EL (cell line): Measurements from ENCODE around the gene KCNJ5.

ENCODE experiments used
- DNase-seq: peaks from one replicate; pipeline ENCODE4 v3.0.0-alpha.2; 2016

Gene KCNJ5

DNA sequence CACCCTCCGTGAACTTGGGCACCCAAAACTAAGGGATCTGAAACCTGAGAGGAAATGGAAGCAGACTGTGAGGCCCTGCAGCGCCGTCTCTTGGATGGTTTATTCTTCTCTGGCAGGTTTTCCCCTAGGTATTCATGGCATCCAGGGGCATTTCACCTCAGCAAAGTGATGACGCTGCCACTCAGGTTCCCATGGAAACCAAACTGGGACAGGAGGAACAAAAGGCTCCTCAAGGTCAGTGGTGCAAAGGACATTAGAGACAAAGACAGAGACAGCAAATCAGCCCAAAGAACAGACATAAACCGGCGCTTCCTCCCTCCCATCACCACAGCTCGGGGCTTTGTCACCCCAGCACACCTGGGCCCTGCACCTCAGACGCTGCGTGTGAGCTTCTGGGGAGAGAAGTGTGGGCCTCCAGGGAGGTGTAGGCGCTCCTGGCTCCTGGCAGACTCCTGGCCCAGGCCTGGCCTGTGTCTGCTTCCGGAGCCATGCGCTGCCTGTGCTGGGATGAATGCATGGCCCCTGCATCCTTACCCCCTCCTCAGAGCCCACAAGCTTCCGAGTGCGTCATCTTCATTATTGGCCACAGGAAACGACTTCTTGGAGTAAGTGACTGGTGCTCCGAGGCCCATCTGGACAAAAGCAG is 45.6 kb downstream of the KCNJ5 start:
- DNase-seq = no peak

DNA sequence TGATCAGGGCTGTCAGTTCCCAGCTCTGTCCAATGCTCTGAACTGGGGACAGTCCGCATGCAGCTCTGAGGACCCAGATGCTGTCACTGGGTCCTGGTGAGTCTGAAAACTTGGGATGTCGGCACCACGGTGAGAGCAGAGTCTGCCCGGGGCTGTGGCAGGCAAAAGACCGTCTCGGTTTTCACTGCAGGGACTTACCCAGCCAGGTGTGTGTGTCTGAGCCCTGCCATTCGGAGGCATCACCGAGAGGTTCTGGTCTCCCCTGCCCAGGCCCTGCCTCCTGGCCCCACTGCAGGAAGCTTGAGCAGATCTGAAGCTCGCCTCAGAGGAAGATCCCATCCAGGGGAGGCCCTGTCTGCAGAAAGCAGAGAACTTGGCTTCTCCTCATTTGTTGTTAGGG is 46.3 kb downstream of the KCNJ5 start:
- DNase-seq = no peak

DNA sequence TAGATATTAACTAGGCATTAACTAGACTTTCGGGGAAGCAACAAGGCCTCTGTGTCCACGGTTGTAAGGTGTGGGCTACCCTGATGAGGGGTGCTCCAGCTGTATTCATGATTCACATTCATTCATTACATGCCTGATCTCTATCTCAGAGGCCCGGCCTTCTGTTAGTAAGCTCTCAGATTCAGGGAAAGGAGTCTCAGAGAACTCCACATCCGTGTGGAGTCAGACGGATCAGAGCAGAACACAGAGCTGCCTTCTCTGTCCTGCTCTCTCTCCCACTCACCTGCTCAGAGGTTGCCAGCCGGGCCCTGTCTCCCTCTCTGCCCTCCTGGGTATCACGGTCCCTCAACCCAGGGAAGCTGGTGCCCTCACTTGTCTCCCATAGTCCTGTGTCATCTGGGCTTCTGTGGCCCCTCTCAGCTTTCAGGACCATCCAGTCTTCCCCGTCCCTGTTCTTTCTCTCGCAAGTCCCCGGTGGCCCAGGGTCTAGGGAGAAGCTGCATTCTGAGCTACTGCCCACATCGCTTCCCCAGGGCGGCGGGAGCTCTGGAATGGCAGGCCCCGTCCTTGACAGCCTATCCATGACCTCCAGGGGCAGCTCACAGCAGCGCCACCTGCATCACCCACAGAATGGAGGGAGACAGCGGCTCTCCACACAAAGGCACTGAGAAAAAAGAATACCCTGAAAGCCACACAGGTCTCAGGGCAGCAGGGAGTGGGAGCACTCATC is 47.2 kb downstream of the KCNJ5 start:
- DNase-seq = no peak

DNA sequence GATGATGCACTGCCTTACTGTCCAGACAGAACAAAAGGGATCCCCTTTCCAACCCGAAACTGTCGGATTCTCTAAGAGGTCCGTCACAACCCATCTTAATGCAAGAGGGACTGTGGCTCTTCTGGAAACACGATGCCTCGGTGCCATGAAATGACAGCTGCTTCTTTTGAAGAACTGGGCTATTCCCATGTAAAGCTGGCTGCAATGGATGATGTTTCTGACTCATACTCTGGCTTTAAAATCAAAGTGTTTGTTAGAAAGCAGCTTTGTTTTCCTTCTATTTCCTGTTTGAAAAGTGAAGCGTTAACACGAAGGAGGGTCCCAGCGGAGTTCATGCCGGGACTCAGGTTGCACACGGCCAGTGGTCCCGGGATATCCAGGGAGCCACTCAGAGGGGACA is 48.4 kb downstream of the KCNJ5 start:
- DNase-seq = no peak

DNA sequence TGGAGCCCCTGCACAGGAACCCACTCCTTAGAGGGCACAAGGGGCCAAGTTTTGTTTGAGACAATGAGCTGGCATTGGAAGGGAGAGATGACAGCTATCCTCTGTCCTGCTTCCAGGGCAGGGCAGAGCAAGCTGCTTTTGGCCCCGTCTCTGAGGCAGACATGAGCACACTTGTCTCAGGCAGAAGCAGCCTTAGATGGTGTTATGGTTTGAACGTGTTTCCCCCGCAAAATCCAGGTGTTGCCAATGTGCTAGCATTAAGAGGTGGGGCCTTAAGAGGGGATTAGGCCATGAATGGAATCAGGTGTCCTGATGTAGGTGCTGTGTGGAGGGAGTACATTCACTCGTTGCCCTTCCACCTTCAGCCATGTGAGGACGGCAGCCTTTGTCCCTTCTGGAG is 49.0 kb downstream of the KCNJ5 start:
- DNase-seq = no peak

DNA sequence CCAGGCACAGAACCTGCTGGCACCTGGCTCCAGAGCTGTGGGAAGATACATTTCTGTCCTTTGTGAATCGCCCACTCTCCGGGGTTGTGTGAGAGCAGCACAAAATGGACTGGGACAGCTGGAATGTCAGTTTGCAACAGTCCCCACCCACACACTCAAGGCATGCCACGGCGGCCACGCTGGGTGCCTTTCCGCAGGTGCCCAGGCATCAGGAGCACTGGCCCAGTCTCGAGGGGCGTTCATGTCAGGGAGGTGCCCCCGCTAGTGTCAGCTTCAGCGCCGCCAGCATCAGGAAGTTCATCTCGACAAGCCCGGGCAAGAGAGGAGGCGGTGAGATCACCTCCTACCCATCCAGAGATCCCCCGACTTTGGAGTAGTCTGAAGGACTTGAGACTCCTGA is 49.4 kb downstream of the KCNJ5 start:
- no peak for DNase-seq

DNA sequence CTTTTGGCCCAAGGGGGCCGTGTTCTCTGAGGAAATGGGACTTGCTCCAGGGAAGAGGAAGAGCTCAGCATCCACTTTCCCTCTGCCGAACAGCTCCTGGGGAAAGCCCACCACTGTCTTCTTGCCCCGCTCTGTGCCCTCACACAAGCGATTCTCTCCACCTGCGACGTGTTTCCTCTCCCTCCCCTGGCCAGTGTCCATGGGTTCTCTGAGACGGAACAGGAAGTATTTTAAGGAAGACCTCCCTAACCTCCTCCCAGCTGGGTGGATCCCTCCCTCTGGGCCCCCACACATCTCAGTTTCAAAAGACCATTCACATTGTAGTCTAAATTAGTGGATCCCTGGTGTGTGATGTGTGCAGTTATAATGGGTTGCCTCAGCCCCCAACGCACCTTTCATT is 50.0 kb downstream of the KCNJ5 start:
- DNase-seq = no peak

DNA sequence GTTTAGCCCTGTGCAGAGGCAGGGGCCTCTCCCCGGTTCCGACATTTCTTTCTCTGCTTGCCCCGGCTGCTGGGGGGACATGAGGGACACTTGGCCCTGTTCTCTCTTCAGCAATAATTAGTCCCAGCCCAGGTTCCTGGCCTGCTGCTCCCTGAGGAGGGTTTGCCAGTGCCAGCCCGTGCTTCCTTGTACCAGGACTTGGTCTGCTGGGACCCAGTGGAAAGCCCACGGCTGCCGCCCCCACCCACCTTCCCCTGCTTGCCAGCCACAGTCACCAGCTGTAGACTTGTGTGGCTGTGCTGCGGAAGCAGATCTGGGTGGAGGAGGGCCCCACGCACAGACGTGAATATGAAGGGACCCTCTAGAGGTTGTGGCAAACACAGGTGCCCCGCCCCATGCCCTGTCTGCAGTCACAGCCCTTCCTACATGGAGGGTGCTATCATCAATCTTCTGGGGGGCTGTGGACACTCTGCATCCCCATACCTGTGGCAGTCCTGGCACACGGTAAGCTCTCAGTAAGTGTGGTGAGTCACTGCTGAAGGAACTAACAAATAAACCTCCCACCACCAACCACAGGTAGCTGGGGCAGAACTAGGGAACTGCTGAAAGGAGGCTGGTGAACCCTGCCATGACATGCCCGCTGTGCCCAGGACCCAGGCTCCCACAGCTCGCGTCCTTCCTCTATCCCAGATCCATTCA is 50.6 kb downstream of the KCNJ5 start:
- DNase-seq = no peak

DNA sequence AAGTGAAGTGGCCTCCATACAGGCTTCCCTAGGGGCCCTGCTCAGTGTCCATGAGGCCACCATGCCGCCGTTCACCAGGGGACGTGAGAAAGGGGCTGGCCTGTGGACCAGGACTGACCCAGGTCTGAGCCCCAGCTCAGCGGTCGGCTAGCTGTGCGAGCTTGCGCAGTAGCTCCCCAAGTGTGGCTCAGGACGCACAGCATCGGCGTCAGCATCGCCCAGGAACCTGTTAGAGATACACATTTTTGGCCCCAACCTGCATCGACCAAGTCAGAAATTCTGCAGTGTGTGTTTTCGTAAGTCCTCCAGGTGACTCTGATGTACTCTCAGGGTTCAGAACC is 51.1 kb downstream of the KCNJ5 start:
- DNase-seq = no peak

DNA sequence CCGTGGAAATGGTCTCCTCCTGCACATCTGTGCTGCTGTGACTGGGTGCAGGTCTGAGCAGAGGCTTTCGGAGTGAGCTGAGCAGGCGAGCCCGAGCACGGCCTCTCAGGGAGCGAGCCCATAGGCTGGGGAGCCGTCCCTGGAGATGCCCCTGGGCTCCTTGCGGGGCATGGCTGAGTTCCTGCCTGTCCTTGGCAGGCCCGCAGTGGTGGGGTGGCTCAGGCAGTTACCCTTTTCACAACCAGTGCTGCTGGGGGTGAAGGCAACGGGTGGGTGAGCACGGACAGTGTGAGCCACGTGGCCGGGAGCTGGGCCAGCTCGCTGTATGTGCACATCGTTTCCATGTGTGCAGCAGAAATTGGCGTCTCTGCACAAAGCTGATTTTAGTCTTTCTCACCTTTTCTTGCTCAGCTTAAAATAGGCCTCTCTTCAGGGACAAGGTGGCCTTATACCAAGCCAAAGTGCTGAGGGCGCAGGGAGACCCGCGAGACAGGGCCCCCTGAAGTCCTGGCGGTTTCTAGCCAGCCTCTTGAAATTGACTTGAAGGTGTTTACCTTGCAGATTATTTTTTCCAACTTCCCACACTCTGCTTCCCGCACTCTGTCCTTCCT is 51.8 kb downstream of the KCNJ5 start, which contains the start of gene TP53AIP1:
TSS of gene TP53AIP1 (minus strand) at position 55 of the 611 bp plus-strand sequence. CDS start 5,053 bp downstream, outside the sequence.
- no peak for DNase-seq

DNA sequence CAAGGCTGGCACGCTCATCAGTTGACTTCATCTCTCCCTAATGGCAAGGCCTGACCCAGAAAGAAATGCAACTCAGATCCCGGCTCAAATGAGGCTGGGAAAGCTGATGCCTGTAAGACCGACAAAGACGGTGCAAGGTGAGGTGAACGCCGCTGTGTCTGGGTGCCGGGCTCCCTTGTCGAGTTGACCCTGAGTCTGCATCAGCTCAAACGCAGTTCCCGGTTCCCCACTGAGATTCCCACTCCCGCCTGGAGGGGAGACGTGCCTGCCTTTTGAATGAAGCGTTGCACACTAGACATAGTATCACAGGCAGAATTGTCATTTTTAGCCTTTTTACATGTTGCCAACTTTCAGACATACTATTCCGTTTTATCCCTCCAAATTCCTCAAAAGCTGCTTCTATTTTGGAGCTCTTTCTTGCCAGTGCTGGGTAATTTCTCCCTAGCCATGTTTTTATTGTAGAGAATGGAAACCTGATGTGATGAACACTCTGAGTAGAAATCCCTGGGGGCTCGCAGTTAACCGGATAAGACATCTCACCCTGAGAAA is 52.3 kb downstream of the KCNJ5 start:
- no peak for DNase-seq

DNA sequence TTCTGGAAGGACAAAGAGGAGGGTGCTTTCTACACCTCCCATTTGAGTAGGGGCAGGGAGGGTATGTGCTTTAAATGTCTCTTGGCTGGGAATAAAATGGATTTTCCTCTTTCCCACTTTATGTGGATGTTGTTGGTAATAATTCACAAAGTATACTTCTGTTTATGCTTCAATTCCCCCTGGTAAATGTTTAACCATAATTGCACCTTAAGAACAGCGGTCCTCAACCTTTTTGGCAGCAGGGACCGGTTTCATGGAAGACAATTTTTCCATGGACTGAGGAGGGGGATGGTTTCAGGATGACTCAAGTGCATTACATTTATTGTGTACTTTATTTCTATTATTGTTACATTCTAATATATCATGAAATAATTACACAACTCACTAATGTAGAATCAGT is 55.5 kb downstream of the KCNJ5 start:
- no peak for DNase-seq

DNA sequence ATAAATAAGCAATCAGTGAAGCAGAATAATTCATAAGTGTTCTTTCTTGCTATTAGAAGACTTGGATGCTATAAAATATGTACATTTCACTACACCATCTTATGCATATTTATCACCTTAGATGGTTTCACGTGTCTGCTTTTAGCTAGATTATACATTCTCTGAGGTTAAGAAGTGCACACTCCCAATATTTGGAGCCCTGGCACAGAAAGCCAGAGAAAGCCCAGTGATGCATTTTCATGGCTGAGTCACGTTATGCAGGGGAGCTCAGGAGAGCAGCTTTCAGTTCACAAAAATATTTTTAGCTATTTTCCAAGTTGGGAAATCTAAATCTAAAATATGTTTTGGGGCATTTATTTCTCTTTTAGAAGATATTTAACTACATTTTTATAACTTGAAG is 56.6 kb downstream of the KCNJ5 start:
- no peak for DNase-seq

DNA sequence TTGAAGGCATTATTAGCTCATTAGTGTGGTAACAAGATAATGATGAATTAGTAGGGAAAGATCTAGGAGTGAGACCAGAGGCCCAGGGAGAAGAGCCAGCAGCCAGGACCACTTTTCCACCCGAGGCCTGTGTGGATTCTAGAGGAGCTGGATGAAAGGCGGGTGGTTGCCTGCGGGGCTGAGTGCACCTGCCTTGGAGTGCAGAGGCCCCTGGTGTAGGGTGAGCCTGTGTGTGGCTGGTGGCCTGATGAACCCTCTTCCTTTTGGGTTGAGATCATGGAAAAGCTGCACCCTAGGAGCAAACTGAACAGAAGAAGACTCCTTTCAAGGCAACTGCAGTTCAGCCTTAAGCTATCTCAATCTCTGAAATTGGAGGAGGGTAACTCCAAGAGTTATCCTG is 57.4 kb downstream of the KCNJ5 start:
- no peak for DNase-seq

DNA sequence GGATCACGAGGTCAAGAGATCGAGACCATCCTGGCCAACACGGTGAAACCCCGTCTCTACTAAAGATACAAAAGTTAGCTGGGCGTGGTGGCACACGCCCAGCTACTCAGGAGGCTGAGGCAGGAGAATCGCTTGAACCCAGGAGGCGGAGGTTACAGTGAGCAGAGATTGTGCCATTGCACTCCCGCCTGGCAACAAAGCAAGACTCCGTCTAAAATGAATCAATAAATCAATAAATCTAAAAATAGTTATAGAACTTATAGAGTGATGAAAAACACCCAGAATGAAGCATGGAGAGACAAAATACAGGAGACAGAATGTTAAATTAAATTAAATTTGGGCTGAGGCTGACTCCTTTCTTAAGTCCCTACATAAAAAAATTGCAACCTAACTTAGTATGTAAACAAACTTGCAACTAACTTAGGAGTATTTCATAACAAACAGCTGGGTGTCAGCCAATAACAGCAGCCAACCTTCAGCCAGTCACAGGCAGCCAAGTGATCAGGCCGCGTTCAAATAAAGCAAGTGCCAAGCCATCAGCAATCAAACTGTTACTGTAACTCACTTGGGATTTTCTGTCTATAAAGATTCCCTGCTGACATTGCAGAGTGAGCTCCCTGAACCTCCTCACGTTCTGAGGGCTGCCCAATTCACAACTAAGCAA is 58.8 kb downstream of the KCNJ5 start:
- no peak for DNase-seq

DNA sequence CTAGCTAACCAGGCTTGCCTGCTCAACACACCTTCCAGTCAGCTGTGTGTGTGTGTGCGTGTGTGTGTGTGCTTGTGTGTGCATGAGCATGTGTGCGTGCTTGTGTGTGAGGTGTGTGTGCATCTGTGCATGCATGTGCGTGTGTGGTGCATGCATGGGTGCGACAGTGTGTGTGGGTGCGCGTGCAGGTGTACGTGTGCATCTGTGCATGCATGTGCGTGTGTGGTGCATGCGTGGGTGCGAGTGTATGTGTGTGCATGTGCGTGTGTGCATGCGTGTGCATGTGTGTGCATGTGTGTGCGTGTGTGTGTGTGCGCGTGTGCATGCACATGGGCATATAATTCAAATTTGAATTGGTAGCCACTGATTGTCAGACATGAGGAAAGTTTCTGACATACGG is 62.0 kb downstream of the KCNJ5 start:
- DNase-seq = no peak

DNA sequence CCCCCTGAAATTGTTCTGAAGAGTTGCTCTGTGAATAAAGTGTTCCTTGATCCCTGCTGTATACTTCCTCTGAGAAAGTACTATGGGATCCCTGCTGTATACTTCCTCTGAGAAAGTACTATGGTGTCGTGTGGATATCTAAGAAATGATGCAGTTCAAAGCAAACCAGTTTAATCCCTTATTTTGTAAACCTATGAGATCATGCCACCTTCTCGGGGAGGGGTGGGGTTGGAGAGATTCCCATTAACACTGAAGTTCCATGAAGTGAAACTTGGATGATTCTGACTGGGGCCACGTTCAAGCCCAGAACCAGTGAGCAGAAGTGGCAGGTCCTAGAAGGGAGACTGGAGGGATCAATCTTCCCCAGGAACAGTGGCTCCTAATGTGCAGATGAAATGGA is 64.5 kb downstream of the KCNJ5 start:
- no peak for DNase-seq

DNA sequence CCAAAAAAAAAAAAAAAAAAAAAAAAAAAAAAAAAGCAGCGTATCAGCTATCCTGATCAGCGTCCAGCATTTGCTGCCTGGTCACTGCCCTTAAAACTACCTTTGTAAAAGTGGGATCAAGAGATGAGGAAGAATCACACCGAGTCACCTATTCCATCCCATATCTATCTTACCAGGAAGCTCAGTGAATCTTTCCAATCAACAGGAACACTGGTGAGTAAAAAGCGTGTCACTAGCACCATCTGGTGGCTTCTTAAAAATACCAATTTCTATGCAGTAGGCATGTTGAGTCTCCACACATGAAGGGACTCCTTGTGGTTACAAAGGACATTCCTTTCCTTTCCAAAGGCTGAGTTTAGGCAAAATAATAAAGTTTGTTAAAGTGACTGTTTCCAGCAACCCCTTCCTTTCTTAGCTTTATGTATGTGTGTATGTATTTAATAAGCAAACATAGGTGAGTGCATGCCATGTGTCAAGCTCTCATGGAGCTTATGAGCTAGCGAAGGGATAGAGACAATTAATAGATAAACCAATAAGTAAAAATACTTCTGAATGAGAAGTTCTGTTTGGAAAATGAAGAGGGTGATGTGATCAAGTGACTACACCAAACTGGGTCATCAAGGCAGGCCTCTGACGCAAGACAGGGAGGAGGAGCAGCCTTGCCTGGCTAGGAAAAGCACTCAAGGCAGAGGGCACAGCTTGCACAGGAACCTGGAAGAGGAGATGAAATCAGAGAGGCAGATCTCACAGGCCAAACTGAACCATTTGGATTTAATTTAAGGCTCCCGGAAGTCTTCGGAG is 65.4 kb downstream of the KCNJ5 start:
- peak; percentile 76 for DNase-seq

DNA sequence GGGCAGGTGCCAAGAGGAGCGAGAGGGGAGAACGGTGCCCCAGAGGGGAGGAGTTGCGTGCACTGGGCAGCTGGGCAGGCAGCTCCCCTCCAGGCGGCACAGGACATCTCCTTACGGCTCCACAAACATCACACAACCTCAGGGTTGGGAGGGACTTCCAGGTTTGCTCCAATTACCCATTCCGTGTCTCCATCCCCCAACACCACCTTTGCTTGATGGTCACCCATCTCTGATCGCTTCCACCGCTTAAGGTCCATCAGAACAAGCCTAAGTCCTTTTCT is 66.0 kb downstream of the KCNJ5 start:
- no peak for DNase-seq

DNA sequence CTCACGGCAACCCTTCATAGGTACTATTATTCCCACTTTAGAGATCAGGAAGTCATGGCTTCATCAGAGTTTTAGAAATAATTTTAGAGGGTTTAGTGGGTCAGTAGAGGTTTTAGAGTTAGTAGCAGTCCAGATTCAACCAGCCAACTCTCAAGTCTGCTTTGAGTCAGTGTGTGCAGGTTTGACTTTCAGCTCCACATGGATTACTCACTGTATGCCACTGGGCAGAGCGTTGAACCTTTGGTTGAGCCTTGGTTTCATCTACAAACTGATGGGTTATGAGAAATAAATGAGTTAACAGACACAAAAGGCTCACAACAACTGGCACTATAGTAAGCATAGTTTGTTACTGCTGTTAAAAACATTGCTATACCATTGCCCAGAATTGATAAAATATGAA is 70.5 kb downstream of the KCNJ5 start:
- no peak for DNase-seq

DNA sequence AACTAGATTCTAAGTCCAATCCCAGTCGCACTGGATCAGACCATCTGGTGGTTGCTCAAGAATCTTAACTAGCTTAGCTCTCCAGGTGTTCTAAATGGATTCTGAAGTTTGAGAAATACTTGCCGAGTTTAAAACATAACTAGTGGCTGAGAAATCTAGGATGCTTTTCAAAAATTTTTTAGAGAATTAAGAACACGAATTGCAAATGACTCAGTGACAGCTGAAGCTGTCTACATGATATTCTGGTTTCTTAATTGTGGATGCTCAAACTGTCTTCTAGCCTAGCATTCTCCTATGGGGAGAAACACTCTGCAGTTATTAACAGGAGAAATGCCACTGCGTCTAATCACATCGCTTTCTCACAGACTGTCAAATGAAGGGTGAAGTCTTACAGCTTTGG is 71.7 kb downstream of the KCNJ5 start:
- no peak for DNase-seq

DNA sequence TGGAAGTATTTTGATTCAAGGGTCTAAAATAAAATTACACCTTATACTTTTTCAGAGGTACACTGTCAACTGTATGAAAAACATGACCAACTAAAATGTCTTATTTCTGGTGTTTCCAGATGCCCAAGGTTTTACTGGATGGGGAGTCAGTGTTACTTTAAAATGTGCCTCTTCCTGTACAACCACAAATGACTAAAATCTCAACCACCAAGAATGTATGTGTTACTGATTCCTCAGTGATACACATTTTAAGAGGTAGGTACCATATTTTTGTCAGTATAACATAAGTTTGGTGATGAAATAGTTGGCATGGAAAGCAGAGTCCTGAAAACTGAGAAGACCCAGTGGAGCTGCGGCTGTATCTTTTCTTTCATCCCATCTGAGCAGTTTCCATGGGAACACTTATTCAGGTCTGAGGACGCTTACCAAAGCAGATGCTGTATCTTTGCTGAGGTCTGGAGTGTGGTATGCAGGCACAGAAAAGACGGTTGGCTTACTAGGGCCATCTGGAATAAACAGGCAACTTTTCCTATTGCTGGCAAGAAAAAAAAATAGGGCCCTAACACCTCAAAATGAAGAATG is 72.7 kb downstream of the KCNJ5 start:
- DNase-seq = no peak
